SKM-1 (cell line): ENCODE results near the gene ZNF705A.
"Not testable (repeated sequence)": the region's sequence is repeated elsewhere in the genome, so short reads cannot be mapped to it uniquely, and the experiment has no call there.

Experiments used
- DNase-seq: peaks from one replicate; lab custom pipeline; 2025; ENCODE audit not compliant: unreplicated experiment; lab: John Stamatoyannopoulos, UW

The ZNF705A gene

DNA sequence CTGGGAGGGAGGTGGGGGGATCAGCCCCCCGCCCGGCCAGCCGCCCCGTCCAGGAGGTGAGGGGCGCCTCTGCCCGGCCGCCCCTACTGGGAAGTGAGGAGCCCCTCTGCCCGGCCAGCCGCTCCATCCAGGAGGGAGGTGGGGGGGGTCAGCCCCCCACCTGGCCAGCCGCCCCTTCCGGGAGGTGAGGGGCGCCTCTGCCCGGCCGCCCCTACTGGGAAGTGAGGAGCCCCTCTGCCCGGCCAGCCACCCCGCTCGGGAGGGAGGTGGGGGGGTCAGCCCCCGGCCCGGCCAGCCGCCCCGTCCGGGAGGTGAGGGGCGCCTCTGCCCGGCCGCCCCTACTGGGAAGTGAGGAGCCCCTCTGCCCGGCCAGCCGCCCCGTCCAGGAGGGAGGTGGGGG is 27.4 kb downstream of the ZNF705A start:
- not testable (repeated sequence) for DNase-seq

GRCh38 chr12:8188088-8188487 is 31.3 kb downstream of the ZNF705A start:
- DNase-seq: not testable (repeated sequence)

- not testable (repeated sequence) for DNase-seq
Observed at GRCh38 chr12:8197685-8198308, 41.0 kb downstream of the ZNF705A start.

GRCh38 chr12:8218711-8219382 is 62.0 kb downstream of the ZNF705A start:
- not testable (repeated sequence) for DNase-seq

DNA sequence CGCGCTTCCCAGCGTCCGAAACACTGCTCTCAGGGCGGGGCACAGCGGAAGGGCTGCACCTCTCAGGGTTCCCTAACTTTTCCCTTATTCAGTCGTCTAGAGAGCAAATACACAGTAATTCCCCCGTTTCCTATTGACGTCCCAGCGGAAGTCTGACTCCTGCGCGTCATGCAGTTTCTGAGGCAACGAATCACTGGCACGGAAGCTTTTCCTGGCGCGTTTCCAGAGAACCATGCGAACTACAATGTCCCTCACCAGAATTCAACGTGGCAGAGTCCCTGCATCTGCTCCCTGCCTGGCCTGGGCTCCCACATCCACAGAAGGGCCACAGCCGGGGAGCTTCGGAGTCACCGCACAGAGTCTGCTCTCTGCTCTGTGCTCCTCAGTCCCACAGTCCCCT is 64.6 kb downstream of the ZNF705A start:
- DNase-seq: not testable (repeated sequence)

- DNase-seq: not testable (repeated sequence)
Observed at GRCh38 chr12:8221844-8222243, 65.0 kb downstream of the ZNF705A start.

- DNase-seq: not testable (repeated sequence)
Observed at GRCh38 chr12:8222303-8222702, 65.5 kb downstream of the ZNF705A start.

DNA sequence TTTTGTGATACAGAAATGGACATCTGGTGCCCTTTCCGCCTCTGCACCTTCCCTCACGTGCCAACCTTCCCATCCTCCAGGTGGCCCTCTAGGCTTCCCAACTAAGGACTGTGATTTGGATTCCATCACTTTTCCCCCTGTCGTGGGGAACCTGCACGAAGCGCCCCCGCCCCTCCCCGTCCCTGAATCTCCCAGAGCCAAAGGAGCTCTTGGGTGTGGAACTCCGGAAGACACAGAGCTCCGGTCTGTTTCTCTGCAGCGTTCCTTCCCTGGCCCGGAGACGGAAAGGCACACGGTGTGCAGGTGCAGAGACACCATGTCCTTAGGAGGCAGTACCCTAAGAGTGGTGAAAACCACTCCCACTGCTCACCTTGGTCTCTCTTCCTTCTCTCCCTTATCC is 66.8 kb downstream of the ZNF705A start:
- DNase-seq: not testable (repeated sequence)

GRCh38 chr12:8224782-8225181 is 68.0 kb downstream of the ZNF705A start:
- not testable (repeated sequence) for DNase-seq

DNA sequence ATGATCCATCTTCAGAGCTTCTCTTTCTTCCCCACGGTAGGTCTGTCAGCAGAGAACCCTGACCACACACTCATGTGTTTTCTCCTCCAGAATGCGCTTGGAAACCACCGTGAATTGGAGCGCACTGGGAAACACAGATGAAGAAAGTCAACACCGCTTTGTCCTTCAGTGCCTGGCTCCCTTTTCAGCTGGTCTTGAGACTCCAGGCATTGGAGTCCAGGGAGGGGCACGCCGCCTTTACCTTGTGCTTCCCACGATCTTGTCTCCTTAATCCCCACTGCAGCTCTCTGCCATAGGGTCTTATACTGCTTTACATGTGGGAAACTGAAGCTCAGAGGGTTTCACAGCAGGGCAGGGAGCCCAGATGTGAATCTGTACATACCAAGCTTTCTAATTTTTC is 69.5 kb downstream of the ZNF705A start:
- DNase-seq: no peak

DNA sequence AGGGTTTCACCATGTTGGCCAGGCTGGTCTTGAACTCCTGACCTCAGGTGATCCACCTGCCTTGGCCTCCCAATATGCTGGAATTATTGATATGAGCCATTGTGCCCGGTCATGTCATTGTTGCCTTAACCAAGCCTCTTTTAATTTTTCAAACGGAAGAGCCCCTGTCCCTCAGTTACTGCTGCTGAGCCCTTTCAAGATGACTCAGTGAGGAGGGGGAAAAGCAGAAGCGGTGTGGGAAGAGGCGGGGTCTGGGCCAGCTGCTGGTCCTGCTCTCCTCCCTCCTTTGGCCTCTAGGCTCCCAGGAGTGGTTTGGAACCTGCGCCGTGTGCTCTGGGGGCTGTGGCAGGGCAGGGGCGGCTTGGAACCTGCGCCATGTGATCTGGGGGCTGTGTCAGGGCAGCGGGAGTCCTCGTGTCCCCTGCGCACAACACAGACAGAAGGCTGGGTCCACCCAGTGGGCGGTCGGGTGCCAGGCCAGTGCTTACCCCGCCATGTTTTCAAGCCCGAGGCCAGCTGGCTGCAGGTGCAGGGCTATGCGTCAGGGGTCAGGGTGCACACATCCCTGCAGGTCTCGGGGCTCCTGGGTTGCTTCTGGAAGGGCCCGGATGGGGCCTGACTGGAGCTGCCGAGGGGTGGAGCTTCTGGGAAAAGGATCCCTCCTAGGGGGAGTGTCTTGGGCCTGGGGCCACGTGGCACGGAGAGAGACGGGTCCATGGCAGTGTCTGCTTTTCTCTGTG is 70.3 kb downstream of the ZNF705A start, which contains the start of gene FAM90A1:
Gene FAM90A1, minus strand, starts transcription at position 627 of the 740 bp plus-strand sequence. CDS start 2,786 bp downstream, outside the sequence.
- DNase-seq: not testable (repeated sequence)

DNA sequence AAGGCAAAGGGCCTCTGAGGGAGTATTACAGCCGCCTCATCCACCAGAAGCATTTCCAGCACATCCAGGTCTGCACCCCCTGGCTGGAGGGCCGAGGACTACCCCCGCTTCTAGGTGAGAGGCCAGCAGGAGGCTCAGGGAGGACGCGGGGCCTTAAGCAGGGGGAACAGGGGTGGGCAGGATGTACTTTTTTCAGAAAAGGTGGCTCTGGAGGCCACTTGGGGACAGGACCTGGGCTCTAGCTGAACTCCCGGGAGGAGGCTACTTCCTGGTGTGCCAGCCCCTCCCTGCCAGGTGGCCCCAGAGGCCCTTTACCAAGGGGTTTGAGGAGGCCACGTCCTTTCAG is 70.9 kb downstream of the ZNF705A start:
- DNase-seq: not testable (repeated sequence)

DNA sequence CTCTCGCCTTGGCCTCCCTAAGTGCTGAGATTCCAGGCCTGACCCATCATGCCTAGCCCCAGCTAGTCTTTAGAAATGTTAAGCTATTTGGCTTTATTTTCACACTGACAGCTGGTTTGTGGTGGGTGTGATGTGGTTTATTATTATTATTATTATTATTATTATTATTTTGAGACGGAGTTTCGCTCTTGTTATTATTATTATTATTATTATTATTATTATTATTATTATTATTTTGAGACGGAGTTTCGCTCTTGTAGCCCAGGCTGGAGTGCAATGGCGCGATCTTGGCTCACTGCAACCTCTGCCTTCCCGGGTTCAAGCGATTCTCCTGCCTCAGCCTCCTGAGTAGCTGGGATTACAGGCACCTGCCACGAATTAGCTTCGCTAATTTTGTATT is 71.8 kb downstream of the ZNF705A start:
- DNase-seq: not testable (repeated sequence)

DNA sequence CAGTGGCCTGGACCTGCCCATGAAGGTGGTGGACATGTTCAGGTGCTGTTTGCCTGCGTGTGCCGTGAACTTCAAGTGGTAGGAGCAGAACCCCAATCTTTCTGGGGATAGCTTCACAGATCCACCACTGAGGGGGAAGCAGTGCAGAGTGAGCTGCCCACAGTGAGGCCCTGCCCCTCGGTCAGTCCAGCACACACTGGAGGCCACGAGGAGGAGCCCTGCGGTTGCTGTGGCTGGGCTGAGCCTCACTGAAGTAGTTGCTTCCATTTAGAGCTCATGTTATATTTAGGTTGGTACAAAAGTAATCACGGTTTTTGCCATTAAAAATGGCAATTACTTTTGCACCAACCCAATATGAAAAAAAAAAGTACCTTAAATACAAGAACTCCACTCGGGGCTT is 72.7 kb downstream of the ZNF705A start:
- DNase-seq: not testable (repeated sequence)
